T-helper 22 cell (primary cell): Measurements from ENCODE around the gene CATSPER3.

Source experiments
- DNase-seq: peaks from one replicate; pipeline ENCODE4 v3.0.0-alpha.2; 2020; ENCODE audit warnings: low read depth

Gene CATSPER3

GRCh38 chr5:135011355-135012032 lies 43.8 kb downstream of the CATSPER3 start:
- DNase-seq = no peak

- DNase-seq = no peak
Measured at GRCh38 chr5:135012033-135012588, 44.4 kb downstream of the CATSPER3 start.

GRCh38 chr5:135012951-135013391 lies 45.3 kb downstream of the CATSPER3 start:
- no peak for DNase-seq

- no peak for DNase-seq
Measured at GRCh38 chr5:135013445-135013844, 45.7 kb downstream of the CATSPER3 start.

GRCh38 chr5:135013947-135014570 lies 46.4 kb downstream of the CATSPER3 start:
- no peak for DNase-seq

GRCh38 chr5:135015942-135016341 lies 48.2 kb downstream of the CATSPER3 start:
- DNase-seq = no peak

- DNase-seq = no peak
Measured at GRCh38 chr5:135016861-135017290, 49.2 kb downstream of the CATSPER3 start.

- DNase-seq = no peak
Measured at GRCh38 chr5:135018457-135018856, 50.8 kb downstream of the CATSPER3 start.

GRCh38 chr5:135019314-135019713 lies 51.6 kb downstream of the CATSPER3 start:
- DNase-seq = no peak

- no peak for DNase-seq
Measured at GRCh38 chr5:135020111-135020895, 52.6 kb downstream of the CATSPER3 start.

- DNase-seq = no peak
Measured at GRCh38 chr5:135024956-135025729, 57.4 kb downstream of the CATSPER3 start.

- no peak for DNase-seq
Measured at GRCh38 chr5:135025730-135026644, 58.3 kb downstream of the CATSPER3 start.

GRCh38 chr5:135026645-135027265 lies 59.0 kb downstream of the CATSPER3 start:
- no peak for DNase-seq

GRCh38 chr5:135027266-135027696 lies 59.6 kb downstream of the CATSPER3 start:
- DNase-seq = no peak

- no peak for DNase-seq
Measured at GRCh38 chr5:135027697-135028615, 60.2 kb downstream of the CATSPER3 start.

- DNase-seq = no peak
Measured at GRCh38 chr5:135028791-135029476, 61.2 kb downstream of the CATSPER3 start.

GRCh38 chr5:135029477-135030122 lies 61.9 kb downstream of the CATSPER3 start:
- no peak for DNase-seq
